Renal cortical epithelial cell (primary cell): ENCODE data around the gene SLC10A7. TPM values are rescaled to one million over a fixed set of nuclear protein-coding genes. Genes with fewer than 3 reads are reported as not detected.
A peak's percentile ranks its signal among the peaks of the same experiment; 100 is the strongest.

Experiments used
- DNase-seq: peaks from one replicate; pipeline ENCODE4 v3.0.0-alpha.2; 2011; ENCODE audit warnings: low read depth
- total RNA-seq: library from RNA; depleted of rRNA; stranded (reverse); fragments of >200 nt; gene quantifications from 2 replicates; pipeline ENCODE4 v1.2.3, GENCODE V29; 2014

The SLC10A7 gene
- total RNA-seq, 1 donor from 2014 or later: 8.7 TPM

DNA sequence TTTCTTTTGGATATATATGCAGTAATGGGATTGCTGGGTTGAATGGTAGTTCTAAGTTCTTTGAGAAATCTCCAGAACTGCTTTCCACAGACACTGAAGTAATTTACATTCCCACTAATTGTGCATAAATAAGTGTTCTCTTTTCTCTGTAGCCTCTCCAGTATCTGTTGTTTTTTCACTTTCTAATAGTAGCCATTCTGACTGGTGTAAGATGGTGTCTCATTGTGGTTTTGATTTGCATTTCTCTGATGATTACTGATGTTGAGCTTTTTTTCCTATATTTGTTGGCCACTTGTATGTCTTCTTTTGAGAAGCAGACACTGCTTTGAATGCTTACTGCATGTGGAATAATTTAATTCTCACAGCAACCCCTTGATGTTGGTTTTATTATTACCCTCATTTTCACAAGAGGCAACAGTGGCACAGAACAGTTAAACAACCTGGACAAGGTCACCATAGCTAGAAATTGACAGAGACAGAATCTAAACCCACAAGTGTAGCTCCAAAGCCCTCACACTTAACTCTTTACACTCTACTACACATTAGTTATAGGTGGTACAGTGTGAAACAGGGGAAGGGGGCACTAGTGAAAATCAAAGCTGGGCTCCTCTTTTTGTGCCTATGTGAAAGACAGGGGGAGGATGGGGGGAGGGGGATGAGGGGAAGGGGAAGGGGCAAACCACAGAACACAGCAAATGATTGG is 211.3 kb downstream of the SLC10A7 start:
- DNase-seq: no peak

DNA sequence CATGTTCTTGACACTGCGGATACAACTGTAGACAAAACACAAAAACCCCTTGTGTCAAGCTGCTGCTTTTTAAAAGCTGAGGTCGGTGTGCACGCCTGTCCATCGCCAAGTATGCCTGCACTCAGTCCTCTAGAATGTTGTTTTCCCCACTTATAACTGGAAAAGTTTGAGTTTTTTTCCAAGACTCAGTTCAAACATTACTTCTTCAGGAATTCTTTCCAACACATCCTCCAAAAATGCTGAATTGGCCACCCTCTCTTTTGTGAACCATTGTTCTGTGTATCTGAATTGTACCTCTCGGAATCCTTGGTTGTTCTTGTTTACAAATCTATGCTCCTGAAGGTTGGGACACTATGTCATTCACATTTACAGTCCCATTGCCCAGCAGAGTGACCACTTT is 212.8 kb downstream of the SLC10A7 start:
- no peak for DNase-seq

DNA sequence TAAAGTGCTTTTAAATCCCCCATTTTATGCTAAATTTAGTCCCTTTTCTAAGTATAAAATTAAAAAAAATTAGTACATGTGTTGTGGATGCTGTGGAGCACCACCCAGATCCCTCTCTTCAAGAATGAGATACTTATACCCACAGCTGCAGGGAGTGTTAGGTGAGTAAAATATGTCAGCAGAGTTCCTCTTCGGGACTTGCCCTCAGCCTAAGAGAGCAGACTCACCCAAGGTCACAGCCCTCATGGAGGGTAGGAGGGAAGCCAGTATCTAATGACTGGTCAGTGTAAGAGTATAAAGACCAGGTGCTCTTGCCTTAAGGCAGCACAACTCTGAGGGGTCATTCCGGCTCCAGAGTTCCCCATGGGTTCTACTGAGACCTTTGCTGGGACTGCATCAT is 218.9 kb downstream of the SLC10A7 start:
- DNase-seq: no peak

DNA sequence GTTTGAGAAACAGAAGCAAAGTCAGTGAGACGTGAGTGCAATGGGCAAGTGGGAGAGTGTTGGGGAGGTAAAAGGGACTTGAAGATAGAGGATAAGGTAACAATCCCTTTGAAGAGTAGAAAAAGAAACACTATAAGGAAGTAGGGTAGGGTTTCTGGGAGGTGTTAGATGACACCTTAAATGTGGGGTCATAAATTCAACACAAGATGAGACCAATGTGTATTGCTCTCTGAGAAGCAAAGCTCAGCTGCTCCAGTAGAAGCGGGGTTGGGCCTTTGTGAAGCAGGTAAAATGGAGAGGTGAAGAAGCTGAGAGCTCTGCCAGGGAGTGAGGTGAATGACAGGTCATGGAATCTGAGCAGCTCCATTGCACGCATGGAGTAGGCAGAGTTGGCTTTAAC is 222.1 kb downstream of the SLC10A7 start:
- DNase-seq: no peak

- DNase-seq: no peak
Observed at GRCh38 chr4:146294776-146295175, 227.0 kb downstream of the SLC10A7 start.

- DNase-seq: no peak
Observed at GRCh38 chr4:146292508-146292907, 229.2 kb downstream of the SLC10A7 start.

DNA sequence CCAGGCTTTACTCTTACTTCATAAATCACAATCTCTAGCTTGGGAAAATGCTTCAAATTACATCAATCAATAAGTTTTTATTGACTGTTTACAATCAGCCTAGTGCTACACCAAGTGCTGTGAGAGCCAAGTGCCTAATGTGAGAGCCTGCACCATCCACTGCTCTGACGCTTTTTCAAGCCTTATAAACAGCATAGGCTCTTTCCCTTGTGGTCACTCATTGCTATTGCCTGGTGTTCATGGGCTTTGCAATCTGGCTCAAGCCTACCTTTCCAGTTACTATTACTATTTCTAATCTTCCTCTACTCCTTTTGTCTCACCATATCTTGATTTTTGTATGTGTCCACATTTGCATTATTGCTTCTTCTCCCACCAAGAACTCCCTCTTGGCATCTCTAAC is 230.4 kb downstream of the SLC10A7 start:
- no peak for DNase-seq

GRCh38 chr4:146288193-146288592 is 233.5 kb downstream of the SLC10A7 start:
- no peak for DNase-seq

DNA sequence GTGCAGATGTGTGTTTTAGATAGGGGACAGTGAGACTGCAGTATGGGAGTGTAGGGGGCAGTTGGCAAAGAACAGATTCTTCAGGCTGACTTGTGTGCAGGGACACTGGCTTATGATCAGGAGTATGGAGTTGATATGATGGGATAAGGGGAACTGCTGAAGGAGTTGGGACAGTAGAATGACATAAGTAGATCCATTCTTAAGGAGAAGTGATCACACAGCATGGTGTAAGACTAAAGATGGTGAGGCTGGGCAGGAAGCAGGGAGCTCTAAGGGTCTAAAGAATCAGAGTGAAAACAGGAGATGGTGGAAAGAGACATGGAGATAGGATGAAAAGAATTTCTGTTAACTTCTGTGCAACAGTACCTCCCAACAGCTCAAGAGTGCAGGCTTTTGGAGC is 236.7 kb downstream of the SLC10A7 start:
- DNase-seq: no peak

DNA sequence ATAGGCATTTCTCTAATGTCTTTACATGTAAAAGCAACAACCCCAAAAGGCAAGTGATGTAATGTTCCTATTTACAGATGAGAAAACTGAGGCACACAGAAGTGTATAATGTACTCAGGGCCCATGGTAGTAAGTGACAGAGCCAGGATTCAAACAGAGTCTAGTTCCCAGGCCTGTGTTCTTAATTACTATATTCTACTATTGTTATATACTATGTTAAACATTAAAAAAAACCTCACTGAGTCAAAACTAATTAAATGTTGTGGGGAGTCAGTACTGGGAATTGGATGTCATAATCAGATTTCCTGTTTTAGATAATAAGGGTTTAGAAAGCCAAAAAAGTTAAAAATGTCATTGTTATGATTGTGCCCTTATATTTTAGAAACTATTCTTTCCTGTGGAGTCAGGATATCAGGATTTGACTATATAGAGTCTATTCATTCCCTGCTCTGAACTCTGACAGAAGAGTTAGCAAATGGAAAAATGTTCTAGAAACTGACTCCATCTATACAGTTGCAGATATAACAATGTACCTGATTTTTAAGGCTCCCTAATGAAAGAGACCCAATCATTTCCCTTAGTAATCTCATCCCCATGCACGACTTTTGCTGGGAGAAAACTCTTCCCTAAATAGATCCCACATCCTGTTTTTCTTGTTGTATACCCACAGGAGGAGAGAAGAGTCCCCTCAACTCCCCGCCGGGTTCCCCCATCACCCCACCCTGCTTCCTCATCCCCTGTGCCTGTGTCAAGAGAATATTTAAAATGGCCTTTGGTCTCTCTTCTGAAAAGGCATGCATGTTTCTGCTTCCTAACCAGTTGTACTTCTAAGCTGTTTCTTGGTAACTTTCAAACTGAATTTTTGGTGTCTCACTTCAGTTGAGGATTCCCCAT is 237.7 kb downstream of the SLC10A7 start:
- DNase-seq: no peak

DNA sequence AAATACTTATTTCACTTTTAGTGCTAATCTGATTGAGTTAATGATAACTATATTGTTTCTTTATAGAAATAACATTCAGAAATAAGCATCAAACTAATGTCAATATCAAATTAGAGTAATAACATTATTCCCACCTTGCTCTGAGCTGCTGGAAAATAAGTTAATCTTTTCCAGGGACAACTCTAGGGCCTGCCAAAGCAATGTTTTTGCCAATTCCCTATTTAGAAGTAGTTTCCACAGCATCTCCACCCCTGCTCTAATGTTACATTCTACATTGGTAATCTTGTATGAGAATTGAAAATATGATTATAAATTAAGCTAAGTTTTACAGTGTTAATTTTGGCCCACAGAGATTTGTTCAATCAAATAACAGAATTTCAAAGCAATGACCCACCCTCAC is 239.1 kb downstream of the SLC10A7 start:
- DNase-seq: no peak

DNA sequence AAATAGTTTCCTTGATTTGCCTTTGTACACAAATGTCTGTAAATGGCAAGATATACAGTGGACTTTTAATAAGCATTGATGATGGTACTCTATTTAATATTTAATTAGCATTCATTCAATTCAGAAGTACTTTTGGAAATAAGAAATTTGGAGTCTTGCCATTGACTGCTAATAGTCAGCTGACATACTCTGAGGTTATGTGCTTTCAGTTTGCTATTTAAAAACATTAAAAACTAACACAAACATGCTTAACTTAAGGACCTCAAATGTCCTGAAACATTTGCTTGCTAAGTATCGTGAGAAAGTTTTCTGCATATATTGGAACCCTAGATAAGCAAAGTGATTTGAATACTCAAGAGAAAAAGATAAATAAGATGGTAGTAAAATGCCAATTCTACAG is 242.8 kb downstream of the SLC10A7 start:
- DNase-seq: peak; percentile 53

DNA sequence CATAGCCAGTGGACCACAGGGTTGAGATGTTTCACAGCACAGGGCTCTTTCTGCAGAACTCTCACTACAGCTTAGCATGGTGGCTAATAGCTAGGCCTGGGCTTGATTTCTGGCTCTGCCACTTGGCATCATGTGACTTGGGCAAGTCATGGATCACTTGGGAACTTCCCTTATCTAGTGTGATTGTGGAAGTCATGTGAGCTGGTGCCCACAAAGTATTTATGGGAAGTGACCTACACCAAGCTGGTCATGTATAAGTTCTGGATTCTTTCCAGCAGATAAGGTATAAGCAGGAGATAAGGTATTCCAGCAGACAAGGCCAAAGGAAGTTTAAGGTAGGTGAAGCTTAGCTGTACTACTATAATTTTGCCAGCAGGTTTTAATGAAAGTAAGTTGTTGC is 246.4 kb downstream of the SLC10A7 start:
- no peak for DNase-seq

GRCh38 chr4:146274774-146275173 is 247.0 kb downstream of the SLC10A7 start:
- DNase-seq: no peak

- DNase-seq: no peak
Observed at GRCh38 chr4:146273204-146273901, 248.4 kb downstream of the SLC10A7 start.

DNA sequence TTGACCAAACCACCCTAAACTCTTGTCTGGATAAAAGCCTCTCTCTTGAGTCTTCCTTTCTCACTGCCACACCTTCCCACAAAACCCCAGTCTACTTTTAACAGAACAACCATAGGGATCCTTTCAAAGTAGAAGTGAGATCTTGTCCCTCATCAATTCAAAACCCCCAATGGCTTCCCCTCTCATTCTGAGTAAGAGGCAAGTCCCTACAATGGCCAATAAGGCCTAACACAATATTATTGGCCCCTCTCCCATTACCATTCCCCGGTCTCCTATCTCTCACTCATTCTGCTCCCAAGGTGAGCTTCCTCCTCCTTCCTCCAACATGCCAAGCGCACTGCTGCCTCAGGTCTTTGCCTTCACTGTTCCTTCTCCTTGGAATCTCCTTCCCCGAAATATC is 250.3 kb downstream of the SLC10A7 start:
- DNase-seq: no peak

GRCh38 chr4:146269228-146269653 is 252.5 kb downstream of the SLC10A7 start:
- no peak for DNase-seq

DNA sequence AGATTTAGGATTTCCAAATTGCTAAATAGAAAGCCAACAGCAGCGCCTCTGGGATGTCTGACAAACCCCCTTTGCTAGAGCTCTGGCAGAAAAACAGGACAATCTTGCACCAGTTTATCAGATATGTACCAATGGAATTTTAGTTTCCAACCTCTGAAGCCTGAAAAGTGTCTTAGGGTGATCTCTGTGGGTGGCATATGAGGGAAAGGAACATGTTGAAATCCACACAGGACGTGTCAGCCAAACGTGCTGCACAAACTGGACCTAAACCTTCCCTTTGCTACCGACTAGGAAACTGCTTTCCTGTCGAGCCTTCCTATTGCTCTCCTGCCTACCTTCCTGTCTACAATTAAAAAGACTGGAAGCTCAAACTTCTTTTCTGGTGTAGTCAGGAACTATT is 253.9 kb downstream of the SLC10A7 start:
- no peak for DNase-seq

DNA sequence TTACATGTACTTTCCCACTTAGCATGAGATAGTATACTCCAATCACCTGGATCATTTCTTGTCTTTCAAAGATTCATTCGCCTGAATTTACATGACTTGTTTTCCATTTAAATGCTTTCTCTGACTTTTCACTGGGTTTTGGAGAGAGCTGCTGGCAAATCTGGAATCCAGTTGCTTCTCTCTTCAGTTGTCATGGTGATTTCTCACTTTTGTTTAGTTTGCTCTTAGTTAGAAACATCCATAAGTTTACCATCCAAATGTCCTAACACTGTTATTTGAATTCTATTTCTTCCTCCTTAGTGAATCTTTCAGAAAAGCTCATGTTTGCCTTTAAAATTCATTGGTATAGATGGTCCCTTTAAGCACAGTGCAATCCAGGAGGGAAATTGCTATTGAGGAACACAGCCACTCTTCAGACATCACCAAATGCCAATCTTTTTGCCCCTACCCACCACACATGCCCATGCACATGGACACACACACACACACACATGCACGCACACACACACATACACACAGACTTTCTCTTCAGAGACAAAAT is 255.7 kb downstream of the SLC10A7 start:
- DNase-seq: no peak

- no peak for DNase-seq
Observed at GRCh38 chr4:146263793-146264192, 257.9 kb downstream of the SLC10A7 start.

- DNase-seq: no peak
Observed at GRCh38 chr4:146261041-146261440, 260.7 kb downstream of the SLC10A7 start.

- no peak for DNase-seq
Observed at GRCh38 chr4:146260521-146260920, 261.2 kb downstream of the SLC10A7 start.
